Upper lobe of left lung (tissue), 6 donors: ENCODE results near the gene FHOD3. TPM values are rescaled to one million over a fixed set of nuclear protein-coding genes. Genes with fewer than 3 reads are reported as not detected.

Experiments
- ATAC-seq, 2 donors: fragments of 200-7000 bp; cut with Tn5 transposase; one replicate each; pipeline ENCODE4 v1.9.1; 2022; ENCODE audit warnings: mild to moderate bottlenecking in 2 of 2, moderate library complexity in 2 of 2; ENCODE audit not compliant: low FRiP score in 2 of 2
- DNase-seq, 2 donors: peaks; one replicate each; pipeline ENCODE4 v3.0.0-alpha.2; 2019 to 2020
- H3K27ac ChIP-seq, 4 donors: fragments of 200-600 bp; sonication (generic); one replicate each; pipeline ENCODE4 v1.5.1; 2016 to 2019
- H3K27me3 ChIP-seq, 4 donors: fragments of 200-600 bp; sonication (generic); one replicate each; pipeline ENCODE4 v1.5.1; 2017 to 2019
- H3K36me3 ChIP-seq, 4 donors: fragments of 200-600 bp; sonication (generic); one replicate each; pipeline ENCODE4 v1.5.1; 2016 to 2019
- H3K4me1 ChIP-seq, 4 donors: fragments of 200-600 bp; sonication (generic); one replicate each; pipeline ENCODE4 v1.5.1; 2018 to 2019
- H3K4me3 ChIP-seq, 4 donors: fragments of 200-600 bp; sonication (generic); one replicate each; pipeline ENCODE4 v1.5.1; 2017 to 2019; ENCODE audit warnings: mild to moderate bottlenecking in 2 of 4, moderate library complexity in 1 of 4
- H3K9me3 ChIP-seq, 4 donors: fragments of 200-600 bp; sonication (generic); one replicate each; pipeline ENCODE4 v1.5.1; 2018 to 2019
- EP300 ChIP-seq, 4 donors: sonication (generic); formaldehyde crosslinking; IDR thresholded peaks; one replicate each; pipeline ENCODE4 v1.5.1; 2017; ENCODE audit warnings: antibody characterized with exemption in 4 of 4, control low read depth in 2 of 4
- POLR2A ChIP-seq, 4 donors: fragments of 450-650 bp; IDR thresholded peaks; one replicate each; pipeline ENCODE4 v1.5.1; 2016 to 2017; ENCODE audit warnings: antibody characterized with exemption in 4 of 4, mild to moderate bottlenecking in 2 of 4
- POLR2AphosphoS5 ChIP-seq, 2 donors: sonication (generic); formaldehyde crosslinking; IDR thresholded peaks; one replicate each; pipeline ENCODE4 v1.5.1; 2017; ENCODE audit warnings: antibody characterized with exemption in 2 of 2
- WGBS, 2 donors: methylation state at CpG; one replicate each; pipeline ENCODE4 v1.1.5; 2017 to 2018; 5-methylcytosine and 5-hydroxymethylcytosine counted together
- total RNA-seq, 6 donors: library from RNA; depleted of rRNA in 4 of 6; stranded (reverse); fragments of >200 nt in 4 of 6; gene quantifications; one replicate each; pipeline versions ENCODE4 v1.1.0 to v1.2.1, GENCODE V29; 2016 to 2021
- TF ChIP-seq, protein P1 (sequence below), 6 experiments: fragments of 450-650 bp in 4 of 6; fragments of 200-600 bp in 2 of 6; sonication (generic) in 2 of 6; IDR thresholded peaks; one replicate each; pipeline ENCODE4 v1.5.1; 2016 to 2019; ENCODE audit warnings: antibody characterized with exemption in 6 of 6
- donor health status: DM: no; HTN: no; CAD: no; lungs with moderate emphysema.
- donor health status: DM: no; HTN: yes; CAD: no; lungs with severe emphysema.

FHOD3 gene
- total RNA-seq, 6 donors from 2014 or later = 0.40 to 4.8 (median 2.8) TPM

DNA sequence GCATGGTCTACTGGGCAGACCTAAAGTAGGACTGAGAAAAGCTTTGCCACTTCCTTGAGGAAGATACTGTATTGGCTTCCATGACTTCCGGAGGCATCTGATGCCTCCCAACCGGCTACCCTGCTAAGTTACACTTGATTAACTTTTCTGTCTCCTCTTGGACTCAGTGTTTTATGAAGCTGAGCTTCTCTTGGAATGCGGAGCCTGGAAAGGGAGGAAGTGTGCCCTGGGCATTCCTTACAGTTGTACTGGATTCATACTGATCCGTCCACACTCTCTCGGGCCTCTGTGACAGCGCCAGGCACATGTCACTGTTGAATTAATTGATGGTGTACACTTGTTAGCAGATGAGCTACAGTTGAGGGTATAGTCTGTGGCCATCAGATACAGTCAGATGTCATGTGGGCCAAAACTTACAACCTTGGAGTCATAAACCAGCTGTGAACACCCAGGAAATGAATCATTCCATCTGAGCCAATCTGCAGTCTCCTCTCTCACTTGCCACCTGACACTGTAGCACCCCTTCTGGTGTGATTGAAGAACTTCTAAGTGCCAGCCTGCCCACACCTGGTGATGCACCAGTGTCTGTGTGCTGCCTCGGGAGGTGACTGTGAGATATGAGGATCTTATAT is 122.5 kb downstream of the FHOD3 start:
- H3K27ac ChIP-seq = no peak overlapping the region
- ATAC-seq = peak; percentile 14 to 51
- TF ChIP-seq, protein P1, sequence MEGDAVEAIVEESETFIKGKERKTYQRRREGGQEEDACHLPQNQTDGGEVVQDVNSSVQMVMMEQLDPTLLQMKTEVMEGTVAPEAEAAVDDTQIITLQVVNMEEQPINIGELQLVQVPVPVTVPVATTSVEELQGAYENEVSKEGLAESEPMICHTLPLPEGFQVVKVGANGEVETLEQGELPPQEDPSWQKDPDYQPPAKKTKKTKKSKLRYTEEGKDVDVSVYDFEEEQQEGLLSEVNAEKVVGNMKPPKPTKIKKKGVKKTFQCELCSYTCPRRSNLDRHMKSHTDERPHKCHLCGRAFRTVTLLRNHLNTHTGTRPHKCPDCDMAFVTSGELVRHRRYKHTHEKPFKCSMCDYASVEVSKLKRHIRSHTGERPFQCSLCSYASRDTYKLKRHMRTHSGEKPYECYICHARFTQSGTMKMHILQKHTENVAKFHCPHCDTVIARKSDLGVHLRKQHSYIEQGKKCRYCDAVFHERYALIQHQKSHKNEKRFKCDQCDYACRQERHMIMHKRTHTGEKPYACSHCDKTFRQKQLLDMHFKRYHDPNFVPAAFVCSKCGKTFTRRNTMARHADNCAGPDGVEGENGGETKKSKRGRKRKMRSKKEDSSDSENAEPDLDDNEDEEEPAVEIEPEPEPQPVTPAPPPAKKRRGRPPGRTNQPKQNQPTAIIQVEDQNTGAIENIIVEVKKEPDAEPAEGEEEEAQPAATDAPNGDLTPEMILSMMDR (IDR thresholded peaks at IDR 0.05) = no peak
- TF ChIP-seq POLR2AphosphoS5 (IDR thresholded peaks at IDR 0.05) = no peak
- TF ChIP-seq POLR2A (IDR thresholded peaks at IDR 0.05) = no peak
- TF ChIP-seq EP300 (IDR thresholded peaks at IDR 0.05) = no peak

DNA sequence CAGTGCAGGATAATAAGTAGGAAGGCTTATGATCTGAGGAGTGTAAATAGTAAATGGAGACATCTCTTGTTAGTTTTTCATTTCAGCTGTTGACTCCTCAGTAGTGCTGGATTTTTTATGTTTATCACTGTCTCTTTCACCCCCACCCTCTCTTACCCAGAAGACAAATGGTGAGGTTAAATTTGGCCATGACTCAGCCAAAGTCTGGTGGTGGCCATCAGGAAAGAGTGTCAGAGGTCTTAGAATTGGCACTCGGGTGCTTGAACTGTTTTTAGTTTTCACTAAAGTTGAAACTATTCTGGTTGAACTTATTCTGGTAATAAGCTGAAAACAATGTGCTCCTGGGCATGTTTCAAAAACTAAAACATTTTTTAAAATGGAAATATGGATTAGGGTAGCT is 123.3 kb downstream of the FHOD3 start:
- WGBS, 2 donors = 40 to 54% methylated on average over 1 of the region's 1 CpG
- no peak for TF ChIP-seq POLR2AphosphoS5 (IDR thresholded peaks at IDR 0.05)
- no peak for TF ChIP-seq EP300 (IDR thresholded peaks at IDR 0.05)
- TF ChIP-seq, protein P1 (IDR thresholded peaks at IDR 0.05) = no peak
- TF ChIP-seq POLR2A (IDR thresholded peaks at IDR 0.05) = no peak
- Histone ChIP-seq H3K4me3 (no peak overlapping the region), H3K4me1 (peaks cover 0 to 8% (median 2%) of the 10 kb centered on the region in 4 donors), H3K27ac (no peak overlapping the region), H3K27me3 (no peaks in the 10 kb centered on the region), H3K36me3 (no peaks in the 10 kb centered on the region), H3K9me3 (no peaks in the 10 kb centered on the region)
- no peak for DNase-seq
- peak in 1 of 2 donors; percentile 41 for ATAC-seq

More for the DNA sequence above, 122.5 kb downstream of the FHOD3 start:
- H3K4me3 ChIP-seq = no peak overlapping the region
- no peaks in the 10 kb centered on the region for H3K36me3 ChIP-seq
- H3K27me3 ChIP-seq = no peaks in the 10 kb centered on the region
- WGBS, 2 donors = 92 to 95% methylated on average over 6 to 7 of the region's 7 CpGs
- no peaks in the 10 kb centered on the region for H3K9me3 ChIP-seq
- DNase-seq = no peak
- peaks cover 0 to 8% (median 2%) of the 10 kb centered on the region in 4 donors for H3K4me1 ChIP-seq

DNA sequence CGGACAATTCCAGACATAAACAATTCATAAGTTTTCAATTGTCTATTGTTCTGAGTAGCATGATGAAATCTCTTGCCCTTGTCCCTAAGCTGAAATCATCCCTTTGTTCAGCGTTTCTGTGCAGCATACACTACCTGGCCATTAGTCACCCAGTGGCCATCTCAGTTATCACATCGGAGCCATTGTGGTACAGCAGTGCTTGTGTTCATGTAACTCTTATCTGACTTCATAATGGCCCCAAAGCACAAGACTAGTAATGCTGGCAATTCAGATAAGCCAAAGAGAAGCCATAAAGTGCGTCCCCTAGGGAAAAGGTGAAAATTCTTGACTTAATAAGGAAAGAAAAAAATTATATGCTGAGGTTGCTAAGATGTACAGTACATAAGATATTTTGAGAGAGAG is 127.2 kb downstream of the FHOD3 start:
- Histone ChIP-seq H3K36me3 (no peaks in the 10 kb centered on the region), H3K4me3 (no peak overlapping the region), H3K4me1 (no peaks in the 10 kb centered on the region), H3K27ac (no peak overlapping the region), H3K9me3 (no peaks in the 10 kb centered on the region), H3K27me3 (no peaks in the 10 kb centered on the region)
- WGBS, 2 donors = 65 to 79% methylated on average over 4 of the region's 4 CpGs
- DNase-seq (no peak), ATAC-seq (no peak)
- TF ChIP-seq, protein P1 (IDR thresholded peaks at IDR 0.05) = no peak
- TF ChIP-seq POLR2A (IDR thresholded peaks at IDR 0.05) = no peak
- TF ChIP-seq EP300 (IDR thresholded peaks at IDR 0.05) = no peak
- no peak for TF ChIP-seq POLR2AphosphoS5 (IDR thresholded peaks at IDR 0.05)

DNA sequence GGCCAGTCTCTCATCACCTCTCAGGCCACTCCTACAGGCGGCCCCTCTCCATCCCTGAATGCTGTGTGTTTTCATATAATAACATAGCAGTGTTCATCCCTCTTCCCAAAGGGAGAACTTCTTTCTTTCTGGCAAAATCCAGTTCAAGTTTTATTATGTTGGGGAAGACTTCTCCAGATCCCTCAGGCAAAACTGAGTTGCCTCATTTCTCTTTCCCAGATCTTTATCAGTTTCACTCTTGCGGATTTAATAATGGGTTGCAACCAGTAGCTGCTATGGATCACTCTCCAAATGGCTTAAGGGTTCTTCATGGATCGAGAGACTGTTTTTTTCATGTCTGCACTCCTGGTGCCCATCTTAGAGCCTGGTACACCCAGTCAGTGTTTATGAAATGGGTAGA is 129.9 kb downstream of the FHOD3 start:
- TF ChIP-seq POLR2A (IDR thresholded peaks at IDR 0.05) (no peak), EP300 (IDR thresholded peaks at IDR 0.05) (no peak), POLR2AphosphoS5 (IDR thresholded peaks at IDR 0.05) (no peak)
- TF ChIP-seq, protein P1 (IDR thresholded peaks at IDR 0.05) = no peak
- Histone ChIP-seq H3K4me1 (no peaks in the 10 kb centered on the region), H3K36me3 (no peaks in the 10 kb centered on the region), H3K27ac (no peak overlapping the region), H3K9me3 (no peaks in the 10 kb centered on the region), H3K27me3 (no peaks in the 10 kb centered on the region), H3K4me3 (no peak overlapping the region)
- ATAC-seq = no peak
- 85 to 88% methylated on average over 3 of the region's 3 CpGs for WGBS, 2 donors
- DNase-seq = no peak

DNA sequence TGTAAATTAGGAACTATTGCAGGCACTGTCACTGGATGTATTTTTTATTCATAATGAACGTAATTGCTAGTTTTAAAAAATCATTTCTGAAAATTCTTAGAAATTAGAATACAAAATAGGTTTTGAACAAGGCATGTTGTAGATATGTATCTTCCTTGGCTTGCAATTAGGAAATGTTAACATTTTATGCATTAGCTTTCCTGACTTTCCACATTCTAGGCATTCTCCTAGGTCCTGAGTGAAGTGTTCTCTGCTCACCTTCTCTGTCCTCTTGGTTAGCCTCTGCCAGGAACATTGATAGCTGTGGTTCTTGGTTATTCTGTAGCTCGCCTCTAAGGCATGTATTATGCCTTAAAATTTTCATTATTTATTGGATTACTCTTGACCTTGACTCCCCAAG is 130.3 kb downstream of the FHOD3 start:
- 80 to 83% methylated on average over 2 of the region's 2 CpGs for WGBS, 2 donors
- Histone ChIP-seq H3K4me3 (no peak overlapping the region), H3K36me3 (no peaks in the 10 kb centered on the region), H3K4me1 (no peaks in the 10 kb centered on the region), H3K27me3 (no peaks in the 10 kb centered on the region), H3K9me3 (no peaks in the 10 kb centered on the region), H3K27ac (no peak overlapping the region)
- DNase-seq (no peak), ATAC-seq (no peak)
- TF ChIP-seq EP300 (IDR thresholded peaks at IDR 0.05) (no peak), POLR2A (IDR thresholded peaks at IDR 0.05) (no peak), POLR2AphosphoS5 (IDR thresholded peaks at IDR 0.05) (no peak)
- TF ChIP-seq, protein P1 (IDR thresholded peaks at IDR 0.05) = no peak
